H1 (cell line): ENCODE data around the gene RNASEH2A. TPM values are rescaled to one million over a fixed set of nuclear protein-coding genes. Genes with fewer than 3 reads are reported as not detected.
A peak's percentile ranks its signal among the peaks of the same experiment; 100 is the strongest.

Experiments used
- CTCF ChIA-PET: fragments of 300-600 bp; sonication (Branson Sonifier 250); formaldehyde crosslinking; loops from one replicate; lab custom pipeline; 2021; ENCODE audit not compliant: partially characterized antibody; lab: Charles Lee
- POLR2A ChIA-PET: fragments of 300-600 bp; sonication (Branson Sonifier 250); formaldehyde crosslinking; loops from one replicate; lab custom pipeline; 2021; ENCODE audit warnings: inconsistent platforms; ENCODE audit not compliant: partially characterized antibody; lab: Charles Lee
- DNase-seq, 2 experiments: peaks; one replicate each; pipeline versions ENCODE4 v3.0.0 to v3.0.0-alpha.2; 2010 to 2022; ENCODE audit warnings: low spot score in 2 of 2, low read depth in 1 of 2, mixed read lengths in 1 of 2
- FAIRE-seq: peaks from 2 replicates; lab custom pipeline; 2011; peaks lifted over from hg19 to GRCh38; lab: Jason Lieb, UNC
- H2AFZ ChIP-seq: 2 replicates; pipeline ENCODE4 v1.8.1; 2012; ENCODE audit warnings: low read length, inconsistent platforms
- H2AK5ac ChIP-seq: 2 replicates; pipeline ENCODE4 v1.6.1; 2013; ENCODE audit warnings: low read depth, low read length
- H2BK120ac ChIP-seq: replicated peaks from 2 replicates; pipeline ENCODE3; 2013; ENCODE audit warnings: low read depth, low read length, inconsistent platforms
- H2BK12ac ChIP-seq: 2 replicates; pipeline ENCODE4 v1.6.1; 2013; ENCODE audit warnings: low read depth, low read length
- H2BK15ac ChIP-seq: 2 replicates; pipeline ENCODE4 v1.6.1; 2013; ENCODE audit warnings: low read length
- H2BK20ac ChIP-seq: 2 replicates; pipeline ENCODE4 v1.6.1; 2013; ENCODE audit warnings: low read length
- H2BK5ac ChIP-seq: 2 replicates; pipeline ENCODE4 v1.6.1; 2013; ENCODE audit warnings: low read depth, low read length
- H3K14ac ChIP-seq: 2 replicates; pipeline ENCODE4 v1.6.1; 2013; ENCODE audit warnings: inconsistent platforms; ENCODE audit not compliant: insufficient read length
- H3K18ac ChIP-seq: 2 replicates; pipeline ENCODE4 v1.6.1; 2013; ENCODE audit warnings: low read length; ENCODE audit errors: extremely low read depth
- H3K23ac ChIP-seq: 2 replicates; pipeline ENCODE4 v1.6.1; 2013; ENCODE audit warnings: inconsistent platforms; ENCODE audit not compliant: insufficient read length
- H3K23me2 ChIP-seq: 2 replicates; pipeline ENCODE4 v1.6.1; 2013; ENCODE audit warnings: low read depth, low read length
- H3K27ac ChIP-seq: 2 replicates; pipeline ENCODE4 v1.6.1; 2011; ENCODE audit warnings: low read depth, low read length, inconsistent platforms
- H3K27me3 ChIP-seq, 4 experiments: replicated peaks in 1 of 4; 1 replicate in 1 of 4; 2 replicates in 3 of 4; pipeline versions ENCODE4 v1.6.1 to v1.8.1; 2011 to 2013; ENCODE audit warnings: low read length in 3 of 4, mild to moderate bottlenecking in 3 of 4, inconsistent platforms in 2 of 4, mixed read lengths in 2 of 4, moderate library complexity in 1 of 4; ENCODE audit not compliant: control insufficient read depth in 3 of 4, insufficient read depth in 3 of 4; ENCODE audit errors: extremely low read depth in 1 of 4
- H3K36me3 ChIP-seq, 4 experiments: 2 replicates each; pipeline versions ENCODE4 v1.6.1 to v1.8.1; 2011 to 2013; ENCODE audit warnings: mild to moderate bottlenecking in 4 of 4, low read length in 3 of 4, moderate library complexity in 2 of 4, control low read depth in 1 of 4, inconsistent platforms in 1 of 4; ENCODE audit not compliant: insufficient read depth in 4 of 4, control insufficient read depth in 2 of 4
- H3K4ac ChIP-seq: replicated peaks from 2 replicates; pipeline ENCODE3; 2013; ENCODE audit warnings: low read length, low read depth, mixed read lengths, inconsistent platforms; ENCODE audit not compliant: insufficient read length
- H3K4me1 ChIP-seq, 4 experiments: replicated peaks in 1 of 4; 1 replicate in 1 of 4; 2 replicates in 3 of 4; pipeline versions ENCODE4 v1.6.1 to v1.8.1; 2011 to 2013; ENCODE audit warnings: low read length in 3 of 4, inconsistent platforms in 2 of 4, mixed read lengths in 1 of 4; ENCODE audit not compliant: insufficient read depth in 4 of 4, control insufficient read depth in 3 of 4
- H3K4me2 ChIP-seq, 2 experiments: 2 replicates each; pipeline versions ENCODE4 v1.6.1 to v1.8.1; 2011 to 2013; ENCODE audit warnings: low read depth in 2 of 2, low read length in 2 of 2, control low read depth in 1 of 2, inconsistent platforms in 1 of 2, mild to moderate bottlenecking in 1 of 2; ENCODE audit not compliant: insufficient read depth in 1 of 2
- H3K4me3 ChIP-seq, 4 experiments: fragments of 200-600, 300-600 bp in 1 of 4; sonication (generic), shearing (Covaris generic), sonication (Bioruptor Twin) in 1 of 4; 2 replicates each; pipeline versions ENCODE4 v1.5.1 to v1.8.1; 2011 to 2016; ENCODE audit warnings: low read length in 4 of 4, low read depth in 3 of 4, control low read depth in 2 of 4, inconsistent platforms in 2 of 4, mild to moderate bottlenecking in 2 of 4, mixed read lengths in 1 of 4, moderate library complexity in 1 of 4; ENCODE audit not compliant: insufficient read depth in 2 of 4; ENCODE audit errors: extremely low read depth in 1 of 4
- H3K56ac ChIP-seq: replicated peaks from 2 replicates; pipeline ENCODE3; 2013; ENCODE audit warnings: low read depth, mild to moderate bottlenecking, mixed read lengths, low read length, inconsistent platforms; ENCODE audit not compliant: insufficient read length
- H3K79me1 ChIP-seq: 2 replicates; pipeline ENCODE4 v1.6.1; 2013; ENCODE audit warnings: low read depth, low read length, control low read depth
- H3K79me2 ChIP-seq, 2 experiments: 2 replicates each; pipeline versions ENCODE4 v1.6.1 to v1.8.1; 2012 to 2013; ENCODE audit warnings: low read length in 2 of 2, mild to moderate bottlenecking in 2 of 2, inconsistent platforms in 1 of 2; ENCODE audit not compliant: insufficient read depth in 2 of 2, control insufficient read depth in 1 of 2
- H3K9ac ChIP-seq, 4 experiments: replicated peaks in 1 of 4; 1 replicate in 1 of 4; 2 replicates in 3 of 4; pipeline versions ENCODE4 v1.6.1 to v1.8.1; 2011 to 2013; ENCODE audit warnings: low read depth in 3 of 4, low read length in 3 of 4, control low read depth in 2 of 4, mild to moderate bottlenecking in 2 of 4, moderate library complexity in 2 of 4, inconsistent platforms in 1 of 4; ENCODE audit errors: extremely low read depth in 1 of 4
- H3K9me3 ChIP-seq, 2 experiments: 2 replicates each; pipeline versions ENCODE4 v1.6.1 to v1.8.1; 2012 to 2013; ENCODE audit warnings: mild to moderate bottlenecking in 2 of 2, moderate library complexity in 2 of 2, control low read depth in 1 of 2, inconsistent platforms in 1 of 2, low read depth in 1 of 2, low read length in 1 of 2, mixed read lengths in 1 of 2; ENCODE audit not compliant: insufficient read depth in 2 of 2
- H4K20me1 ChIP-seq, 2 experiments: replicated peaks in 1 of 2; 2 replicates each; pipeline versions ENCODE3 to v1.8.1; 2011 to 2013; ENCODE audit warnings: inconsistent platforms in 2 of 2, low read length in 2 of 2, mild to moderate bottlenecking in 1 of 2; ENCODE audit not compliant: insufficient read depth in 2 of 2, control insufficient read depth in 1 of 2
- H4K5ac ChIP-seq: 2 replicates; pipeline ENCODE4 v1.6.1; 2013; ENCODE audit warnings: low read length, low read depth, mixed read lengths, inconsistent platforms; ENCODE audit not compliant: insufficient read length
- H4K8ac ChIP-seq: 2 replicates; pipeline ENCODE4 v1.8.0; 2013; ENCODE audit warnings: mild to moderate bottlenecking, moderate library complexity, low read length, inconsistent platforms; ENCODE audit not compliant: insufficient read depth; ENCODE audit errors: extremely low read depth
- H4K91ac ChIP-seq: replicated peaks from 2 replicates; pipeline ENCODE3; 2013; ENCODE audit warnings: low read length, mixed read lengths, inconsistent platforms; ENCODE audit not compliant: insufficient read length
- GTF2F1 ChIP-seq: IDR thresholded peaks from 2 replicates; pipeline ENCODE4 v1.6.1; 2012; ENCODE audit warnings: low read depth, low read length, improper control_type of control experiment, borderline replicate concordance
- KDM4A ChIP-seq: IDR thresholded peaks from one replicate; pipeline ENCODE4 v1.7.1; 2012; ENCODE audit warnings: low read depth, mild to moderate bottlenecking, moderate library complexity, low read length, inconsistent platforms; ENCODE audit not compliant: severe bottlenecking
- MAX ChIP-seq: IDR thresholded peaks from 2 replicates; pipeline ENCODE4 v1.6.1; 2012; ENCODE audit warnings: inconsistent platforms
- RBBP5 ChIP-seq: IDR thresholded peaks from 2 replicates; pipeline ENCODE4 v1.7.1; 2012; ENCODE audit warnings: low read depth, mild to moderate bottlenecking, inconsistent platforms, low read length, moderate library complexity, borderline replicate concordance
- RXRA ChIP-seq: IDR thresholded peaks from 2 replicates; pipeline ENCODE4 v1.6.1; 2011; ENCODE audit warnings: low read depth, mild to moderate bottlenecking, low read length, moderate library complexity; ENCODE audit not compliant: insufficient read depth
- SP2 ChIP-seq: IDR thresholded peaks from 2 replicates; pipeline ENCODE4 v1.6.1; 2012; ENCODE audit warnings: mild to moderate bottlenecking, low read length, inconsistent platforms
- TAF7 ChIP-seq: optimal IDR thresholded peaks from 2 replicates; pipeline ENCODE3; 2011; ENCODE audit warnings: low read depth, mild to moderate bottlenecking, inconsistent platforms, low read length, moderate library complexity, borderline replicate concordance
- ZNF274 ChIP-seq: IDR thresholded peaks from 2 replicates; pipeline ENCODE4 v1.7.0; 2012; ENCODE audit warnings: low read length, borderline replicate concordance; ENCODE audit errors: extremely low read depth
- WGBS, 2 experiments: shearing (Covaris generic) in 1 of 2; methylation state at CpG; one replicate each; pipeline versions ENCODE4 v1.1.6 to v1.1.7; 2013 to 2015; ENCODE audit warnings: low lambda C conversion rate in 2 of 2, mixed read lengths in 2 of 2, inconsistent platforms in 1 of 2, low coverage in 1 of 2, missing lambda C conversion rate in 1 of 2; ENCODE audit not compliant: insufficient replicate concordance in 2 of 2, insufficient coverage in 1 of 2, insufficient read length in 1 of 2; ENCODE audit errors: extremely low coverage in 1 of 2, missing lambda C conversion rate in 1 of 2; 5-methylcytosine and 5-hydroxymethylcytosine counted together
- polyA plus RNA-seq, 7 experiments: library from polyadenylated mRNA; depleted of rRNA in 3 of 7; stranded (reverse) in 5 of 7; unstranded in 2 of 7; fragments of >200 nt in 5 of 7; fragments of 200-250 nt in 2 of 7; gene quantifications; 1 replicate in 5 of 7; 2 replicates in 1 of 7; 4 replicates in 1 of 7; pipeline versions ENCODE4 v1.2.1 to v1.2.3, GENCODE V29; 2011 to 2013; ENCODE audit warnings: missing spikeins in 2 of 7, mixed read lengths in 2 of 7
- total RNA-seq: library from RNA; stranded (reverse); fragmentation: NEBNext Ultra II Directional; extraction: Animal tissue kit (Norgen Biotek cat#: 25700); gene quantifications from 2 replicates; pipeline ENCODE4 v1.2.1, GENCODE V29; 2021
- TF ChIP-seq, protein P1 (sequence below), 3 experiments: IDR thresholded peaks; 1 replicate in 2 of 3; 2 replicates in 1 of 3; pipeline versions ENCODE4 v1.5.1 to v1.6.1; 2011; ENCODE audit warnings: low read length in 3 of 3, mild to moderate bottlenecking in 3 of 3, inconsistent platforms in 2 of 3, low read depth in 1 of 3, moderate library complexity in 1 of 3; ENCODE audit not compliant: insufficient read depth in 1 of 3; ENCODE audit errors: control extremely low read depth in 1 of 3

RNASEH2A gene
- total and polyA plus RNA-seq, 2 of the 8 experiments (the other 6 are each of a cell fraction or from before 2014, with no cell fraction given): 67.5 to 120 TPM

DNA sequence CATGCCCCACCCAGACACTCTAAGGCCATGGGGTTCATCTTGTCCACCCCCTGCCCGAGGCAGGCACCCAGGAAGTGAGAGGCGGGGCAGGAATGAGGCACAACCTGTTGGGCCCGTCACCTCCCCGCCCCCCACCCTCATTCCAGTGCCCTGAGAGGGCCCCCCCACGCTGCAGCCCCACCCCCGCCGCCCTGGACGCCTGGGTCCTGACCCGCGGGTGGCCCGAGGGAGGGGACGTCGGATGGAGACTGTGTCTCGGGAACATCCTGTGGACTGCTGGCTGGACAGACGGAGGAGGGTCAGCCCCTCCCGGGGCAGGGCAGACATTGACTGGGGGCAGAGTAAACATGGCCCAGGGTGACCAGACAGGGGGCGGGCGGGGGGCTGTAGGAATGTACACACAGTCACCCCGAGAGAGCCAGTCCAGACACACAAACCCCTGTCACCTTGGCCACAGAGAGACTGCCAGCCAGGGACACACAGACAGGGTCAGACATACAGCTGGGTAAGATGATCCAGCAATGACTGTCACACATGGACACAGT lies 22.5 kb upstream of the RNASEH2A start:
- H2BK120ac ChIP-seq: peak overlapping the region; percentile 75
- peaks cover 16 to 32% (median 22%) of the 10 kb centered on the region in 4 experiments for H3K4me1 ChIP-seq
- H3K27me3 ChIP-seq: no peaks in the 10 kb centered on the region
- H2AK5ac ChIP-seq: peak overlapping the region; percentile 99
- no peaks in the 10 kb centered on the region for H3K36me3 ChIP-seq
- peak overlapping the region; percentile 67 for H4K5ac ChIP-seq
- peak overlapping the region; percentile 75 for H4K91ac ChIP-seq
- no peaks in the 10 kb centered on the region for H3K9me3 ChIP-seq
- peak overlapping the region; percentile 82; the same call in 1 of the 2 replicates for H2BK5ac ChIP-seq
- H3K9ac ChIP-seq: no peak overlapping the region
- H3K18ac ChIP-seq: peak overlapping the region; percentile 78
- H2BK15ac ChIP-seq: peak overlapping the region; percentile 99; the same call in 1 of the 2 replicates
- H3K4me3 ChIP-seq: peak overlapping the region in 1 of 4 experiments; percentile 77; a peak in 1 of 8 replicates
- H2BK12ac ChIP-seq: peak overlapping the region; percentile 99
- no peak overlapping the region for H3K56ac ChIP-seq
- H2AFZ ChIP-seq: no peak overlapping the region
- WGBS, 2 experiments: 93% methylated on average over 8 of the region's 19 CpGs; no CpG with 5 or more reads in 1 of the 2 experiments
- DNase-seq (no peak), FAIRE-seq (no peak)
- H4K8ac ChIP-seq: peak overlapping the region; percentile 62; the same call in 1 of the 2 replicates
- H3K79me1 ChIP-seq: no peaks in the 10 kb centered on the region; the same call in 1 of the 2 replicates
- peak overlapping the region; percentile 91 for H3K4ac ChIP-seq
- H3K23me2 ChIP-seq: peaks cover 16% of the 10 kb centered on the region; the same call in 1 of the 2 replicates
- no peaks in the 10 kb centered on the region for H3K79me2 ChIP-seq
- H3K4me2 ChIP-seq: peak overlapping the region; percentile 51 to 58; a peak in 3 of 4 replicates
- H3K14ac ChIP-seq: no peak overlapping the region
- CTCF ChIA-PET: interaction anchor here (9.3 kb wide), 1 partner anchor 12 kb away, joined by 277 read pairs; the partner anchor contains the start of gene JUNB
- H4K20me1 ChIP-seq: peaks cover 0 to 1% of the 10 kb centered on the region in 2 experiments
- POLR2A ChIA-PET: interaction anchor here (0.6 to 16.6 kb wide), 4 partner anchors 14 to 1189 kb away, joined by 3 to 317 read pairs (median 4); partner anchors contain the start of genes JUNB, PRDX2 and THSD8
- H3K23ac ChIP-seq: no peak overlapping the region
- H3K27ac ChIP-seq: no peak overlapping the region
- H2BK20ac ChIP-seq: peak overlapping the region; percentile 95; the same call in 1 of the 2 replicates
- no peak for TF ChIP-seq MAX
- TF ChIP-seq GTF2F1: no peak
- no peak for TF ChIP-seq RXRA
- TF ChIP-seq ZNF274: no peak
- TF ChIP-seq SP2: no peak
- TF ChIP-seq RBBP5: no peak
- TF ChIP-seq, protein P1, sequence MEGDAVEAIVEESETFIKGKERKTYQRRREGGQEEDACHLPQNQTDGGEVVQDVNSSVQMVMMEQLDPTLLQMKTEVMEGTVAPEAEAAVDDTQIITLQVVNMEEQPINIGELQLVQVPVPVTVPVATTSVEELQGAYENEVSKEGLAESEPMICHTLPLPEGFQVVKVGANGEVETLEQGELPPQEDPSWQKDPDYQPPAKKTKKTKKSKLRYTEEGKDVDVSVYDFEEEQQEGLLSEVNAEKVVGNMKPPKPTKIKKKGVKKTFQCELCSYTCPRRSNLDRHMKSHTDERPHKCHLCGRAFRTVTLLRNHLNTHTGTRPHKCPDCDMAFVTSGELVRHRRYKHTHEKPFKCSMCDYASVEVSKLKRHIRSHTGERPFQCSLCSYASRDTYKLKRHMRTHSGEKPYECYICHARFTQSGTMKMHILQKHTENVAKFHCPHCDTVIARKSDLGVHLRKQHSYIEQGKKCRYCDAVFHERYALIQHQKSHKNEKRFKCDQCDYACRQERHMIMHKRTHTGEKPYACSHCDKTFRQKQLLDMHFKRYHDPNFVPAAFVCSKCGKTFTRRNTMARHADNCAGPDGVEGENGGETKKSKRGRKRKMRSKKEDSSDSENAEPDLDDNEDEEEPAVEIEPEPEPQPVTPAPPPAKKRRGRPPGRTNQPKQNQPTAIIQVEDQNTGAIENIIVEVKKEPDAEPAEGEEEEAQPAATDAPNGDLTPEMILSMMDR (IDR thresholded peaks at IDR 0.05; ENCODE audit: control extremely low read depth in 1 of 3, insufficient read depth in 1 of 3, low read depth in 1 of 3, low read length in 3 of 3): no peak
- TF ChIP-seq TAF7: no peak
- no peak for TF ChIP-seq KDM4A
